Activated naive CD8-positive, alpha-beta T cell treated with anti-CD3 and anti-CD28 coated beads, Interleukin-2, amount 10 ng/mL, durations not matched to agents 7 days and 5 days (primary cell): ENCODE measurements around the gene BAD. TPM values are rescaled to one million over a fixed set of nuclear protein-coding genes. Genes with fewer than 3 reads are reported as not detected.
"Not testable (repeated sequence)": the region's sequence is repeated elsewhere in the genome, so short reads cannot be mapped to it uniquely, and the experiment has no call there.

Experiments
- ATAC-seq: fragments of 150-1000 bp; cut with Tn5 transposase; one replicate; pipeline ENCODE4 v1.10.0; 2021; ENCODE audit warnings: low read depth, moderate library complexity
- POLR2A ChIA-PET: fragments of 350-600 bp; sonication (Branson Sonifier 250); formaldehyde crosslinking; loops from one replicate; lab custom pipeline; 2021; ENCODE audit warnings: antibody characterized with exemption; lab: Charles Lee
- DNase-seq: peaks from one replicate; pipeline ENCODE4 v3.0.0; 2021
- H3K27ac Mint-ChIP-seq: one replicate; pipeline ENCODE4 v1.8.0; 2022; ENCODE audit warnings: mild to moderate bottlenecking, mixed read lengths
- H3K27me3 Mint-ChIP-seq: one replicate; pipeline ENCODE4 v1.8.0; 2022; ENCODE audit warnings: mild to moderate bottlenecking, moderate library complexity, mixed read lengths
- H3K36me3 Mint-ChIP-seq: one replicate; pipeline ENCODE4 v1.8.0; 2021; ENCODE audit warnings: mild to moderate bottlenecking, mixed read lengths
- H3K4me1 Mint-ChIP-seq: one replicate; pipeline ENCODE4 v1.8.0; 2021; ENCODE audit warnings: mixed read lengths
- H3K4me3 Mint-ChIP-seq: one replicate; pipeline ENCODE4 v1.8.0; 2022; ENCODE audit warnings: mild to moderate bottlenecking, moderate library complexity, mixed read lengths
- H3K9me3 Mint-ChIP-seq: one replicate; pipeline ENCODE4 v1.8.0; 2021; ENCODE audit warnings: mixed read lengths
- total RNA-seq, 2 experiments: library from RNA; stranded (reverse); gene quantifications; one replicate each; pipeline ENCODE4 v1.2.3, GENCODE V29; 2021

Gene BAD
- total RNA-seq, 2 experiments from 2014 or later = 32.9 to 35.8 TPM

GRCh38 chr11:64251016-64251752, 33.3 kb downstream of the BAD start, which contains the start of gene PLCB3:
Gene PLCB3 (plus strand): TSS chr11:64251530. CDS start chr11:64251650, 120 bp downstream.
- POLR2A ChIA-PET = interaction anchor here (0.6 to 3.6 kb wide), 8 partner anchors 10 to 89 kb away, joined by 3 to 40 read pairs (median 10); partner anchors contain the start of genes CCDC88B, ESRRA, FERMT3 and FKBP2
- Mint-ChIP-seq H3K36me3 (peaks cover 7% of the 10 kb centered on the region), H3K27ac (peak within 1 kb of the TSS; percentile 75), H3K4me1 (peaks cover 23% of the 10 kb centered on the region), H3K9me3 (no peaks in the 10 kb centered on the region), H3K4me3 (peak within 1 kb of the TSS; percentile 94), H3K27me3 (peaks cover 2% of the 10 kb centered on the region)
- DNase-seq (peak; percentile 83), ATAC-seq (peak; percentile 58)

GRCh38 chr11:64250415-64251015, 34.0 kb downstream of the BAD start:
- POLR2A ChIA-PET = interaction anchor here (1.2 to 3.6 kb wide), 7 partner anchors 9 to 1411 kb away, joined by 3 to 40 read pairs (median 12); partner anchors contain the start of genes ESRRA, FERMT3, FKBP2 and WDR74
- ATAC-seq = peak; percentile 1
- Mint-ChIP-seq H3K4me1 (peaks cover 23% of the 10 kb centered on the region), H3K36me3 (peaks cover 7% of the 10 kb centered on the region), H3K27ac (no peak overlapping the region), H3K9me3 (no peaks in the 10 kb centered on the region), H3K4me3 (peak overlapping the region; percentile 83), H3K27me3 (peaks cover 2% of the 10 kb centered on the region)
- no peak for DNase-seq

- no peaks in the 10 kb centered on the region for H3K9me3 Mint-ChIP-seq
- POLR2A ChIA-PET = interaction anchor here (1.3 to 3.6 kb wide), 6 partner anchors 9 to 1410 kb away, joined by 3 to 40 read pairs (median 12); partner anchors contain the start of genes ESRRA, FERMT3, FKBP2 and WDR74
- no peak overlapping the region for H3K4me3 Mint-ChIP-seq
- H3K27ac Mint-ChIP-seq = no peak overlapping the region
- DNase-seq (no peak), ATAC-seq (no peak)
- H3K27me3 Mint-ChIP-seq = peaks cover 2% of the 10 kb centered on the region
- peaks cover 23% of the 10 kb centered on the region for H3K4me1 Mint-ChIP-seq
- peaks cover 4% of the 10 kb centered on the region for H3K36me3 Mint-ChIP-seq
Measured at GRCh38 chr11:64249563-64250414, 34.7 kb downstream of the BAD start.

GRCh38 chr11:64249038-64249437, 35.4 kb downstream of the BAD start:
- DNase-seq = no peak
- Mint-ChIP-seq H3K36me3 (peaks cover 4% of the 10 kb centered on the region), H3K27me3 (peaks cover 2% of the 10 kb centered on the region), H3K27ac (no peak overlapping the region), H3K4me1 (peaks cover 23% of the 10 kb centered on the region), H3K4me3 (no peak overlapping the region), H3K9me3 (no peaks in the 10 kb centered on the region)
- POLR2A ChIA-PET = interaction anchor here (0.7 to 1.2 kb wide), 3 partner anchors 22 to 68 kb away, joined by 3 to 4 read pairs (median 4); partner anchors contain the start of gene TRMT112
- no peak for ATAC-seq

- DNase-seq (no peak), ATAC-seq (no peak)
- peaks cover 2% of the 10 kb centered on the region for H3K27me3 Mint-ChIP-seq
- H3K4me3 Mint-ChIP-seq = no peak overlapping the region
- no peak overlapping the region for H3K27ac Mint-ChIP-seq
- peaks cover 18% of the 10 kb centered on the region for H3K4me1 Mint-ChIP-seq
- POLR2A ChIA-PET = interaction anchor here (0.7 to 1.2 kb wide), 3 partner anchors 22 to 69 kb away, joined by 3 to 4 read pairs (median 4); partner anchors contain the start of gene TRMT112
- no peaks in the 10 kb centered on the region for H3K9me3 Mint-ChIP-seq
- peaks cover 2% of the 10 kb centered on the region for H3K36me3 Mint-ChIP-seq
Measured at GRCh38 chr11:64248578-64248977, 35.9 kb downstream of the BAD start.

GRCh38 chr11:64247729-64248531, 36.5 kb downstream of the BAD start:
- Mint-ChIP-seq H3K27me3 (peaks cover 2% of the 10 kb centered on the region), H3K27ac (peak overlapping the region; percentile 48), H3K4me3 (peak overlapping the region; percentile 50), H3K4me1 (peaks cover 20% of the 10 kb centered on the region), H3K36me3 (peaks cover 6% of the 10 kb centered on the region), H3K9me3 (no peaks in the 10 kb centered on the region)
- DNase-seq (no peak), ATAC-seq (no peak)
- POLR2A ChIA-PET = interaction anchor here (0.7 to 7.1 kb wide), 8 partner anchors 21 to 75 kb away, joined by 3 to 106 read pairs (median 9); partner anchors contain the start of genes ESRRA, FERMT3, STIP1 and TRMT112

GRCh38 chr11:64246871-64247728, 37.4 kb downstream of the BAD start, which contains the start of gene PPP1R14B:
Gene PPP1R14B (minus strand): TSS chr11:64246943. CDS start chr11:64246673, 270 bp downstream.
- ATAC-seq = peak; percentile 51
- peaks cover 23% of the 10 kb centered on the region for H3K4me1 Mint-ChIP-seq
- no peaks in the 10 kb centered on the region for H3K9me3 Mint-ChIP-seq
- peaks cover 6% of the 10 kb centered on the region for H3K36me3 Mint-ChIP-seq
- peak; percentile 88 for DNase-seq
- H3K4me3 Mint-ChIP-seq = peak within 1 kb of the TSS; percentile 93
- POLR2A ChIA-PET = interaction anchor here (1.0 to 7.1 kb wide), 11 partner anchors 13 to 74 kb away, joined by 3 to 106 read pairs (median 14); partner anchors contain the start of genes BAD, DNAJC4, ESRRA and FERMT3
- H3K27ac Mint-ChIP-seq = peak within 1 kb of the TSS; percentile 90
- H3K27me3 Mint-ChIP-seq = peaks cover 2% of the 10 kb centered on the region

- H3K36me3 Mint-ChIP-seq, DNase-seq, H3K9me3 Mint-ChIP-seq, H3K27me3 Mint-ChIP-seq: not testable (repeated sequence)
- peak overlapping the region; percentile 84 for H3K4me3 Mint-ChIP-seq
- POLR2A ChIA-PET = interaction anchor here (1.0 to 7.1 kb wide), 11 partner anchors 14 to 93 kb away, joined by 3 to 106 read pairs (median 14); partner anchors contain the start of genes BAD, CCDC88B, DNAJC4 and ESRRA
- H3K4me1 Mint-ChIP-seq = peaks cover 20% of the 10 kb centered on the region
- H3K27ac Mint-ChIP-seq = peak overlapping the region; percentile 67
- ATAC-seq = peak; percentile 19
Measured at GRCh38 chr11:64246621-64246870, 37.9 kb downstream of the BAD start.

GRCh38 chr11:64245797-64246620, 38.5 kb downstream of the BAD start:
- H3K27me3 Mint-ChIP-seq = peaks cover 2% of the 10 kb centered on the region
- peak overlapping the region; percentile 90 for H3K27ac Mint-ChIP-seq
- POLR2A ChIA-PET = interaction anchor here (0.8 to 7.1 kb wide), 16 partner anchors 11 to 1405 kb away, joined by 3 to 106 read pairs (median 9); partner anchors contain the start of genes BAD, CCDC88B, DNAJC4 and ESRRA
- H3K36me3 Mint-ChIP-seq = peaks cover 5% of the 10 kb centered on the region
- H3K9me3 Mint-ChIP-seq = no peaks in the 10 kb centered on the region
- ATAC-seq (no peak), DNase-seq (peak; percentile 66)
- peaks cover 21% of the 10 kb centered on the region for H3K4me1 Mint-ChIP-seq
- H3K4me3 Mint-ChIP-seq = peak overlapping the region; percentile 93

- peak overlapping the region; percentile 93 for H3K4me3 Mint-ChIP-seq
Measured at GRCh38 chr11:64245401-64245796, 39.1 kb downstream of the BAD start.

More at GRCh38 chr11:64245401-64245796, 39.1 kb downstream of the BAD start:
- Mint-ChIP-seq H3K9me3 (no peaks in the 10 kb centered on the region), H3K4me1 (peaks cover 18% of the 10 kb centered on the region), H3K36me3 (peaks cover 5% of the 10 kb centered on the region), H3K27ac (peak overlapping the region; percentile 90), H3K27me3 (peaks cover 2% of the 10 kb centered on the region)
- no peak for DNase-seq
- no peak for ATAC-seq
- POLR2A ChIA-PET = interaction anchor here (0.7 to 7.1 kb wide), 14 partner anchors 9 to 1404 kb away, joined by 3 to 106 read pairs (median 11); partner anchors contain the start of genes BAD, CCDC88B, DNAJC4 and ESRRA
